Measurements from ENCODE around the gene DDX10.

Gene DDX10

DNA sequence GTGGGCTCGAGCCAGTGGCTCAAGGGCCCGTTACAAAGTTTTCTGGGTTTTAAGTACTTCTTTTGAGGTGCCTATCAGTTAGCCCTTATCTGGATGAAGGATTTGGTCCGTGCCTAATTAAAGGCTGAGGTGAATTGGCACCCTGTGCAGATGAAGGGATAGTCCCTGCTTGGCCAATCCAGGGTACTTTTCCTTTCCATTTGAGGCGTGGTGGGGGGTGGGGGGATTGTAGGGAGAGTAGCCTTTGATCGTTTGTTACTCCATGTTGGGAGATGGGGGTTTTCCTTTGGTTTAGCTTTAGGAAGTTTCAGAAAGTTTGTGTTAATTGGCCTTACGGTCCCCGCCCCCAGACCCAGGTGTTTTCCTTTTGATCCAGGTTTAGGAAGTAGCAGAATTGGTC lies 170.8 kb downstream of the DDX10 start:
- no peak overlapping the region for H3K27ac ChIP-seq (ENCODE audit: low read depth, low read length)
- H3K4me1 ChIP-seq (ENCODE audit: control insufficient read depth in 5 of 5, insufficient read depth in 5 of 5, low read length in 5 of 5) = no peaks in the 10 kb centered on the region
- no peak overlapping the region for H3K4me3 ChIP-seq (ENCODE audit: low read depth in 1 of 5, low read length in 5 of 5)
- H3K9me3 ChIP-seq (ENCODE audit: control insufficient read depth in 5 of 5, low read length in 5 of 5) = no peaks in the 10 kb centered on the region
- H3K36me3 ChIP-seq (ENCODE audit: control insufficient read depth in 5 of 5, insufficient read depth in 5 of 5, low read length in 5 of 5) = peaks cover 2 to 11% (median 7%) of the 10 kb centered on the region in 5 donors
- no peak overlapping the region for H3K9ac ChIP-seq (ENCODE audit: low read length in 5 of 5)
- H3K27me3 ChIP-seq (ENCODE audit: control insufficient read depth in 5 of 5, insufficient read depth in 4 of 5, low read length in 5 of 5) = no peaks in the 10 kb centered on the region

DNA sequence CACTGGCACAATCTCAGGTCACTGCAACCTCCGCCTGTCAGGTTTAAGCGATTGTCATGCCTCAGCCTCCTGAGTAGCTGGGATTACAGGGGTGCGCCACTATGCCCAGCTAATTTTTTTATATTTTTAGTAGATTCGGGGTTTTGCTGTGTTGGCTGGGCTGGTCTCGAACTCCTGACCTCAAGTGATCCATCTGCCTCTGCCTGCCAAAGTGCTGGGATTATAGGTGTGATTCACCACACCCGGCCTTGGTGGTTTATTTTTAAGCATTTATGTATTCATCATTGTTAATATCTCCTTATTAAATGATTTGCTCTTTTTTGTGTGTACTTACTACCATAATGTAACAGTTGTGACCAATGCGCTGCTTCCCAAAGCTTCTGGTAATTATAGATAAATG lies 171.7 kb downstream of the DDX10 start:
- no peaks in the 10 kb centered on the region for H3K27me3 ChIP-seq (ENCODE audit: control insufficient read depth in 5 of 5, insufficient read depth in 4 of 5, low read length in 5 of 5)

GRCh38 chr11:108838102-108838791 lies 173.4 kb downstream of the DDX10 start:
- Histone ChIP-seq H3K36me3 (ENCODE audit: control insufficient read depth in 5 of 5, insufficient read depth in 5 of 5, low read length in 5 of 5) (peaks cover 2 to 16% (median 10%) of the 10 kb centered on the region in 5 donors), H3K4me3 (ENCODE audit: low read depth in 1 of 5, low read length in 5 of 5) (no peak overlapping the region), H3K9ac (ENCODE audit: low read length in 5 of 5) (no peak overlapping the region), H3K9me3 (ENCODE audit: control insufficient read depth in 5 of 5, low read length in 5 of 5) (no peaks in the 10 kb centered on the region), H3K4me1 (ENCODE audit: control insufficient read depth in 5 of 5, insufficient read depth in 5 of 5, low read length in 5 of 5) (no peaks in the 10 kb centered on the region), H3K27me3 (ENCODE audit: control insufficient read depth in 5 of 5, insufficient read depth in 4 of 5, low read length in 5 of 5) (no peaks in the 10 kb centered on the region), H3K27ac (ENCODE audit: low read depth, low read length) (no peak overlapping the region)

More for the DNA sequence above, 171.7 kb downstream of the DDX10 start:
- Histone ChIP-seq H3K9ac (ENCODE audit: low read length in 5 of 5) (no peak overlapping the region), H3K4me3 (ENCODE audit: low read depth in 1 of 5, low read length in 5 of 5) (no peak overlapping the region), H3K27ac (ENCODE audit: low read depth, low read length) (no peak overlapping the region), H3K9me3 (ENCODE audit: control insufficient read depth in 5 of 5, low read length in 5 of 5) (no peaks in the 10 kb centered on the region), H3K4me1 (ENCODE audit: control insufficient read depth in 5 of 5, insufficient read depth in 5 of 5, low read length in 5 of 5) (no peaks in the 10 kb centered on the region), H3K36me3 (ENCODE audit: control insufficient read depth in 5 of 5, insufficient read depth in 5 of 5, low read length in 5 of 5) (peaks cover 2 to 13% (median 10%) of the 10 kb centered on the region in 5 donors)

- H3K36me3 ChIP-seq (ENCODE audit: control insufficient read depth in 5 of 5, insufficient read depth in 5 of 5, low read length in 5 of 5) = peaks cover 2 to 16% (median 11%) of the 10 kb centered on the region in 5 donors
- no peak overlapping the region for H3K4me3 ChIP-seq (ENCODE audit: low read depth in 1 of 5, low read length in 5 of 5)
- H3K27ac ChIP-seq (ENCODE audit: low read depth, low read length) = no peak overlapping the region
- no peak overlapping the region for H3K9ac ChIP-seq (ENCODE audit: low read length in 5 of 5)
- H3K27me3 ChIP-seq (ENCODE audit: control insufficient read depth in 5 of 5, insufficient read depth in 4 of 5, low read length in 5 of 5) = no peaks in the 10 kb centered on the region
- H3K9me3 ChIP-seq (ENCODE audit: control insufficient read depth in 5 of 5, low read length in 5 of 5) = no peaks in the 10 kb centered on the region
- H3K4me1 ChIP-seq (ENCODE audit: control insufficient read depth in 5 of 5, insufficient read depth in 5 of 5, low read length in 5 of 5) = no peaks in the 10 kb centered on the region
Measured at GRCh38 chr11:108838792-108839105, 173.9 kb downstream of the DDX10 start.

- H3K27ac ChIP-seq (ENCODE audit: low read depth, low read length) = no peak overlapping the region
- H3K4me3 ChIP-seq (ENCODE audit: low read depth in 1 of 5, low read length in 5 of 5) = no peak overlapping the region
- H3K9me3 ChIP-seq (ENCODE audit: control insufficient read depth in 5 of 5, low read length in 5 of 5) = no peaks in the 10 kb centered on the region
- H3K9ac ChIP-seq (ENCODE audit: low read length in 5 of 5) = no peak overlapping the region
- H3K4me1 ChIP-seq (ENCODE audit: control insufficient read depth in 5 of 5, insufficient read depth in 5 of 5, low read length in 5 of 5) = no peaks in the 10 kb centered on the region
- H3K27me3 ChIP-seq (ENCODE audit: control insufficient read depth in 5 of 5, insufficient read depth in 4 of 5, low read length in 5 of 5) = no peaks in the 10 kb centered on the region
- H3K36me3 ChIP-seq (ENCODE audit: control insufficient read depth in 5 of 5, insufficient read depth in 5 of 5, low read length in 5 of 5) = peaks cover 0 to 12% (median 4%) of the 10 kb centered on the region in 5 donors
Measured at GRCh38 chr11:108846009-108846408, 181.1 kb downstream of the DDX10 start.

GRCh38 chr11:108847298-108847990 lies 182.6 kb downstream of the DDX10 start:
- Histone ChIP-seq H3K9me3 (ENCODE audit: control insufficient read depth in 5 of 5, low read length in 5 of 5) (no peaks in the 10 kb centered on the region), H3K27me3 (ENCODE audit: control insufficient read depth in 5 of 5, insufficient read depth in 4 of 5, low read length in 5 of 5) (no peaks in the 10 kb centered on the region), H3K36me3 (ENCODE audit: control insufficient read depth in 5 of 5, insufficient read depth in 5 of 5, low read length in 5 of 5) (peaks cover 0 to 10% (median 0%) of the 10 kb centered on the region in 5 donors), H3K4me1 (ENCODE audit: control insufficient read depth in 5 of 5, insufficient read depth in 5 of 5, low read length in 5 of 5) (no peaks in the 10 kb centered on the region), H3K27ac (ENCODE audit: low read depth, low read length) (no peak overlapping the region), H3K4me3 (ENCODE audit: low read depth in 1 of 5, low read length in 5 of 5) (no peak overlapping the region), H3K9ac (ENCODE audit: low read length in 5 of 5) (no peak overlapping the region)

GRCh38 chr11:108851781-108852180 lies 186.9 kb downstream of the DDX10 start:
- H3K9ac ChIP-seq (ENCODE audit: low read length in 5 of 5) = no peak overlapping the region
- peaks cover 0 to 3% (median 0%) of the 10 kb centered on the region in 5 donors for H3K36me3 ChIP-seq (ENCODE audit: control insufficient read depth in 5 of 5, insufficient read depth in 5 of 5, low read length in 5 of 5)
- H3K27me3 ChIP-seq (ENCODE audit: control insufficient read depth in 5 of 5, insufficient read depth in 4 of 5, low read length in 5 of 5) = no peaks in the 10 kb centered on the region
- H3K9me3 ChIP-seq (ENCODE audit: control insufficient read depth in 5 of 5, low read length in 5 of 5) = no peaks in the 10 kb centered on the region
- H3K27ac ChIP-seq (ENCODE audit: low read depth, low read length) = no peak overlapping the region
- peaks cover 5 to 12% (median 9%) of the 10 kb centered on the region in 5 donors for H3K4me1 ChIP-seq (ENCODE audit: control insufficient read depth in 5 of 5, insufficient read depth in 5 of 5, low read length in 5 of 5)
- no peak overlapping the region for H3K4me3 ChIP-seq (ENCODE audit: low read depth in 1 of 5, low read length in 5 of 5)

DNA sequence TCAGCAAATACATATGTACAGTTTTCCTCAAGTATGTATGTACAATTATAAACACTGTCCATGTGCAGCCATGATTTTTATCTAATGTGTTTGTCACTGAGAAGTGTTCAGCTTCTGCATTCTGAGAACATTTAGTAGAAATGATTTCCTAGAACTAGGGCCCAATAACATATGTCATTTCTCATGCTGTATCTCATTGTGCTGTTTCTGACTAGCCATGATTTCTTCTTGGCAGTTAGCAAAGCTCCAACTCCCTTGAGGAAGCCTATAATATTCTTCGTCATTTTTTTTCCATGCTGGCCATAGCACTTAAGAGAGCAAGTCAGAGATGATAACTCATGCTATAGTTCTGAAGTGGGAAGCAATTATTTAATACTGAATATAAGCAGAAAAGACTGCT lies 187.8 kb downstream of the DDX10 start:
- H3K4me1 ChIP-seq (ENCODE audit: control insufficient read depth in 5 of 5, insufficient read depth in 5 of 5, low read length in 5 of 5) = peaks cover 5 to 12% (median 9%) of the 10 kb centered on the region in 5 donors
- H3K27ac ChIP-seq (ENCODE audit: low read depth, low read length) = no peak overlapping the region
- no peaks in the 10 kb centered on the region for H3K27me3 ChIP-seq (ENCODE audit: control insufficient read depth in 5 of 5, insufficient read depth in 4 of 5, low read length in 5 of 5)
- H3K9ac ChIP-seq (ENCODE audit: low read length in 5 of 5) = no peak overlapping the region
- H3K4me3 ChIP-seq (ENCODE audit: low read depth in 1 of 5, low read length in 5 of 5) = no peak overlapping the region
- peaks cover 0 to 3% (median 0%) of the 10 kb centered on the region in 5 donors for H3K36me3 ChIP-seq (ENCODE audit: control insufficient read depth in 5 of 5, insufficient read depth in 5 of 5, low read length in 5 of 5)
- H3K9me3 ChIP-seq (ENCODE audit: control insufficient read depth in 5 of 5, low read length in 5 of 5) = no peaks in the 10 kb centered on the region

DNA sequence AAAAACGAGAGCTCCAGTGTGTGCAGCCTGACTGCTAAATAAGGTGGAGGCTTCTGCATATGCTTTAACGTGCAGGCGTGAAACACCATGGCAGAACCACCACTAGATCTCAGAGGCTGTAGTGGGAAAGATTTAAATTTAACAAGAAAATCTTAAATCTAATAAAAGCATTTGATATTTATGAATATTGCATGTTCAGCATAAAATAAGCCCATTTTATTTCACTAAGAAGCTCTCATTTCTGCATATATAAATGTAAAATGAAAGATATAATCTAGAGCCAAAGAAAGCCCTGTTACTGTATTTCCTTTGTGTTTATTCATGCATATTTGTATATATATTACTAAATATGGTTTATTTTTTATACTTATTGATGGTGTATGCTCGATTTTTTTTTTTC lies 188.3 kb downstream of the DDX10 start:
- Histone ChIP-seq H3K4me3 (ENCODE audit: low read depth in 1 of 5, low read length in 5 of 5) (no peak overlapping the region), H3K9ac (ENCODE audit: low read length in 5 of 5) (no peak overlapping the region), H3K4me1 (ENCODE audit: control insufficient read depth in 5 of 5, insufficient read depth in 5 of 5, low read length in 5 of 5) (peaks cover 5 to 12% (median 9%) of the 10 kb centered on the region in 5 donors), H3K9me3 (ENCODE audit: control insufficient read depth in 5 of 5, low read length in 5 of 5) (no peaks in the 10 kb centered on the region), H3K36me3 (ENCODE audit: control insufficient read depth in 5 of 5, insufficient read depth in 5 of 5, low read length in 5 of 5) (peaks cover 0 to 3% (median 0%) of the 10 kb centered on the region in 5 donors), H3K27ac (ENCODE audit: low read depth, low read length) (no peak overlapping the region), H3K27me3 (ENCODE audit: control insufficient read depth in 5 of 5, insufficient read depth in 4 of 5, low read length in 5 of 5) (no peaks in the 10 kb centered on the region)

- Histone ChIP-seq H3K9ac (ENCODE audit: low read length in 5 of 5) (peak overlapping the region in 2 of 5 donors; percentile 33 to 37), H3K4me3 (ENCODE audit: low read depth in 1 of 5, low read length in 5 of 5) (peak overlapping the region in 2 of 5 donors; percentile 5 to 40), H3K9me3 (ENCODE audit: control insufficient read depth in 5 of 5, low read length in 5 of 5) (no peaks in the 10 kb centered on the region)
Measured at GRCh38 chr11:108853864-108854263, 189.0 kb downstream of the DDX10 start.

More at GRCh38 chr11:108853864-108854263, 189.0 kb downstream of the DDX10 start:
- Histone ChIP-seq H3K27me3 (ENCODE audit: control insufficient read depth in 5 of 5, insufficient read depth in 4 of 5, low read length in 5 of 5) (no peaks in the 10 kb centered on the region), H3K4me1 (ENCODE audit: control insufficient read depth in 5 of 5, insufficient read depth in 5 of 5, low read length in 5 of 5) (peaks cover 5 to 12% (median 9%) of the 10 kb centered on the region in 5 donors), H3K36me3 (ENCODE audit: control insufficient read depth in 5 of 5, insufficient read depth in 5 of 5, low read length in 5 of 5) (peaks cover 0 to 3% (median 0%) of the 10 kb centered on the region in 5 donors), H3K27ac (ENCODE audit: low read depth, low read length) (peak overlapping the region; percentile 19)

Data from subcutaneous abdominal adipose tissue (tissue), 5 donors.